HFFc6 (cell line): ENCODE results near the gene EEF1E1. TPM values are rescaled to one million over a fixed set of nuclear protein-coding genes. Genes with fewer than 3 reads are reported as not detected.
A peak's percentile ranks its signal among the peaks of the same experiment; 100 is the strongest.

Source experiments
- DNase-seq: peaks from one replicate; pipeline ENCODE4 v3.0.0-alpha.2; 2018
- H3K27ac Mint-ChIP-seq: 2 replicates; pipeline ENCODE4 v1.8.0; 2020; ENCODE audit warnings: mild to moderate bottlenecking, mixed read lengths
- H3K27me3 Mint-ChIP-seq: 2 replicates; pipeline ENCODE4 v1.8.0; 2021; ENCODE audit warnings: mild to moderate bottlenecking, moderate library complexity, mixed read lengths; ENCODE audit not compliant: insufficient read depth
- H3K36me3 Mint-ChIP-seq: 2 replicates; pipeline ENCODE4 v1.8.0; 2021; ENCODE audit warnings: low read depth, mixed read lengths
- H3K4me1 Mint-ChIP-seq: 2 replicates; pipeline ENCODE4 v1.8.0; 2020; ENCODE audit warnings: low read depth, mixed read lengths
- H3K4me3 Mint-ChIP-seq: 2 replicates; pipeline ENCODE4 v1.8.0; 2020; ENCODE audit warnings: mild to moderate bottlenecking, moderate library complexity, mixed read lengths
- H3K9me3 Mint-ChIP-seq: 2 replicates; pipeline ENCODE4 v1.8.0; 2020; ENCODE audit warnings: mild to moderate bottlenecking, mixed read lengths
- long read RNA-seq: library from polyadenylated mRNA; unstranded; transcript quantifications from one replicate; pipeline ENCODE4 v2.0.0, GENCODE V29; 2019
- total RNA-seq, 6 experiments: library from RNA; stranded (reverse); fragmentation: NEBNext Ultra II Directional; extraction: Animal tissue kit (Norgen Biotek cat#: 25700); gene quantifications; 2 replicates in 1 of 6; 3 replicates in 5 of 6; pipeline ENCODE4 v1.2.3, GENCODE V29; 2021
- TF ChIP-seq, protein P1 (sequence below): fragments of 200-600 bp; sonication (generic); IDR thresholded peaks from 2 replicates; pipeline ENCODE4 v1.5.0; 2021; ENCODE audit warnings: antibody characterized with exemption, mild to moderate bottlenecking

The EEF1E1 gene
- 10 to 100 TPM; 36.7 to 43.0 (median 41.8) TPM for total RNA-seq
- long read RNA-seq, transcript EEF1E1-201 (4 exons, 1,077 nt): major isoform, 48 of 72 reads
- long read RNA-seq, transcript EEF1E1-205 (3 exons, 654 nt): minor isoform, 9 of 72 reads
- long read RNA-seq, partial matches to known transcripts: 8 of 72 reads
- long read RNA-seq, other reads (novel, unspliced or antisense): 2 of 72 reads

DNA sequence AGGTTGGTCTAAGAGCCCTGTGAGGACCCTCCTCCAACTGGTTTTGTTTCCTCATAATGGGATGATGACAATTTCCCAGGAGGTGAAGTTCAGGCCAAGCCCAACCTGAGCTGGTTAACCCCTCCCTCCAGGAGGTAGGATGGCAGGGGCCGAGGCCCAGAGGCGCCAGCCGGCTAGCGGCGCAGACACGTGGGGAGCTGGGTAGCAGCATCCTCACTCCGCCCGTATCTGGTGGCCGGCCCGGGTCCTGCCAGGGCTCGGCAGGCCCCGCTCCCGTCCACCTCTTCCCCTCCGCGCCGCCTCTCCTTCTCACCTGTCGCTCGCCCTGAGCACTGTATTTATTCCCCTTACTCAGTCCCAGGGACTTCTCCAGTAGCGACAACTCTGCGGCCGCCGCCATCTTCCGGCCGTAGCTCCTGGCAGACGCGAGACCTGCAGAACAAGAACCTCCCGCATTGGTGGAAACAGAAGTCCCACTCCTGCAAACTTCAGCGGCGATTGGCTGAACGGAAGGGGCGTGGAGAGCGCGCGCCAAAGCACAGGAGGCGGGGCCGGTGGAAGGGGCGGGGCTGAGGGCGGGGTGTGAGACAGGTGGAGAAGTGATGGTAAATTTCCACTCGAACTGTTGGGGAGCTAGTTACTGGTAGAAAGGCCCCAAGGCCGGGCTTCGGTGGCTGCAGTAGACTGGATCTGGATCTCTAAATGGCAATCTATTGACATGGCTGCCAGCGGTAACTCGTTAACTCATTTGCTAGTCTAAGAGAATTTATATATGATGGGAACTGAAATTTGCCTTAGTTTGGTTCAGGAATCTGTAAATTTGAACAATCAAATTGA is at the start of gene EEF1E1:
Gene EEF1E1 (minus strand): TSS at position 427 of the 837 bp plus-strand sequence. CDS start 27 bp downstream, at position 400.
- peaks cover 36% of the 10 kb centered on the region for H3K4me1 Mint-ChIP-seq
- no peaks in the 10 kb centered on the region for H3K27me3 Mint-ChIP-seq
- TF ChIP-seq, protein P1, sequence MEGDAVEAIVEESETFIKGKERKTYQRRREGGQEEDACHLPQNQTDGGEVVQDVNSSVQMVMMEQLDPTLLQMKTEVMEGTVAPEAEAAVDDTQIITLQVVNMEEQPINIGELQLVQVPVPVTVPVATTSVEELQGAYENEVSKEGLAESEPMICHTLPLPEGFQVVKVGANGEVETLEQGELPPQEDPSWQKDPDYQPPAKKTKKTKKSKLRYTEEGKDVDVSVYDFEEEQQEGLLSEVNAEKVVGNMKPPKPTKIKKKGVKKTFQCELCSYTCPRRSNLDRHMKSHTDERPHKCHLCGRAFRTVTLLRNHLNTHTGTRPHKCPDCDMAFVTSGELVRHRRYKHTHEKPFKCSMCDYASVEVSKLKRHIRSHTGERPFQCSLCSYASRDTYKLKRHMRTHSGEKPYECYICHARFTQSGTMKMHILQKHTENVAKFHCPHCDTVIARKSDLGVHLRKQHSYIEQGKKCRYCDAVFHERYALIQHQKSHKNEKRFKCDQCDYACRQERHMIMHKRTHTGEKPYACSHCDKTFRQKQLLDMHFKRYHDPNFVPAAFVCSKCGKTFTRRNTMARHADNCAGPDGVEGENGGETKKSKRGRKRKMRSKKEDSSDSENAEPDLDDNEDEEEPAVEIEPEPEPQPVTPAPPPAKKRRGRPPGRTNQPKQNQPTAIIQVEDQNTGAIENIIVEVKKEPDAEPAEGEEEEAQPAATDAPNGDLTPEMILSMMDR: no peak; the same call in 1 of the 2 replicates
- H3K36me3 Mint-ChIP-seq: peaks cover 14% of the 10 kb centered on the region
- peak within 1 kb of the TSS; percentile 86 for H3K27ac Mint-ChIP-seq
- peak within 1 kb of the TSS; percentile 92 for H3K4me3 Mint-ChIP-seq
- H3K9me3 Mint-ChIP-seq: no peaks in the 10 kb centered on the region
- DNase-seq: peak; percentile 94

DNA sequence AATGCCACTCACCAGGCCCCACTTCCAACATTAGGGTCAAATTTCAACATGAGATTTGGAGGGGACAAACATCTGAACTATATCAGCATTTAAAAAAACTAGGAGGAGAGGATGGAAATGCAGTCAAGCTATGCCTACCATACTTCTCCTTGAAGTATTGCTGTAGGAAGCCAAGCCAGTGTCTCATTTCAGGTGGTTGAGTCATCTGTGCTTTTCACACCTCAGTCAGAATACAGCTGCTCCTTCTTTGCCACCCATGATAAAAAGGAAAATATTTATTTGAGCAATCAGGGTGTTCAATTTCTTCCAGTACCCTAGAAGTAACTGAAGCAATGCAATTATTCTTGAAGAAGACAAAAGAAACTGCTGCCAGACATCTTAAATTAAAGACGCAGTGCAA is 47.0 kb upstream of the EEF1E1 start:
- Mint-ChIP-seq H3K9me3 (no peaks in the 10 kb centered on the region), H3K36me3 (no peaks in the 10 kb centered on the region), H3K27ac (no peak overlapping the region), H3K27me3 (peaks cover 3% of the 10 kb centered on the region), H3K4me3 (no peak overlapping the region), H3K4me1 (no peaks in the 10 kb centered on the region)
- DNase-seq: no peak
- TF ChIP-seq, protein P1: no peak

GRCh38 chr6:8143945-8144344 is 41.6 kb upstream of the EEF1E1 start:
- H3K4me1 Mint-ChIP-seq: peaks cover 14% of the 10 kb centered on the region
- H3K27me3 Mint-ChIP-seq: peaks cover 7% of the 10 kb centered on the region

DNA sequence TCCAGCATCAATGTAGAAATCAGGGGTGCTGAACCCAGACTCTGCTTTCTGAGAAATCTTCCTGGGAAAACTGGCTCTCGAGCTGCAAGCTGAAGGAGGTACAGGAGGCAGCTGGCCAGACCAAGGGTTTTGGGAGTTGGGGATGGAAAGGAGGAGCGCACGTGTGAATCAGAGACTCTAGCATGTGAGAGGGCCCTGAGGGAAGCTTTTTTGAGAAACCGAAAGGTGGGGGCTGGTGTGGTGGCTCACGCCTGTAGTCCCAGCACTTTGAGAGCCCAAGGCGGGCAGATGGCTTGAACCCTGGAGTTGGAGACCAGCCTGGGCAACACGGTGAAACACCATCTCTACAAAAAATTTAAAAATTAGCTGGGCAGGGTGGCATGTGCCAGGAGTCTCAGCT is 37.1 kb upstream of the EEF1E1 start:
- no peak for DNase-seq
- Mint-ChIP-seq H3K27me3 (peaks cover 9% of the 10 kb centered on the region), H3K27ac (no peak overlapping the region), H3K4me3 (no peak overlapping the region), H3K9me3 (no peaks in the 10 kb centered on the region; the same call in 1 of the 2 replicates), H3K4me1 (peaks cover 14% of the 10 kb centered on the region), H3K36me3 (no peaks in the 10 kb centered on the region)
- TF ChIP-seq, protein P1: no peak

More at GRCh38 chr6:8143945-8144344, 41.6 kb upstream of the EEF1E1 start:
- Mint-ChIP-seq H3K27ac (no peak overlapping the region), H3K4me3 (no peak overlapping the region), H3K36me3 (no peaks in the 10 kb centered on the region), H3K9me3 (no peaks in the 10 kb centered on the region; the same call in 1 of the 2 replicates)
- TF ChIP-seq, protein P1: no peak
- DNase-seq: no peak

- Mint-ChIP-seq H3K27ac (no peak overlapping the region), H3K4me3 (no peak overlapping the region), H3K9me3 (no peaks in the 10 kb centered on the region; the same call in 1 of the 2 replicates), H3K27me3 (peaks cover 2% of the 10 kb centered on the region), H3K36me3 (no peaks in the 10 kb centered on the region), H3K4me1 (peaks cover 14% of the 10 kb centered on the region)
- DNase-seq: no peak
- TF ChIP-seq, protein P1: no peak
Measured at GRCh38 chr6:8137529-8137939, 35.2 kb upstream of the EEF1E1 start.
